ENCODE measurements around the gene PRR15L.
"Not testable (repeated sequence)": the region's sequence is repeated elsewhere in the genome, so short reads cannot be mapped to it uniquely, and the experiment has no call there.

Gene PRR15L

GRCh38 chr17:47993964-47994363 lies 36.3 kb upstream of the PRR15L start:
- DNase-seq (ENCODE audit: low read depth), result no peak
- TF ChIP-seq, protein P1, sequence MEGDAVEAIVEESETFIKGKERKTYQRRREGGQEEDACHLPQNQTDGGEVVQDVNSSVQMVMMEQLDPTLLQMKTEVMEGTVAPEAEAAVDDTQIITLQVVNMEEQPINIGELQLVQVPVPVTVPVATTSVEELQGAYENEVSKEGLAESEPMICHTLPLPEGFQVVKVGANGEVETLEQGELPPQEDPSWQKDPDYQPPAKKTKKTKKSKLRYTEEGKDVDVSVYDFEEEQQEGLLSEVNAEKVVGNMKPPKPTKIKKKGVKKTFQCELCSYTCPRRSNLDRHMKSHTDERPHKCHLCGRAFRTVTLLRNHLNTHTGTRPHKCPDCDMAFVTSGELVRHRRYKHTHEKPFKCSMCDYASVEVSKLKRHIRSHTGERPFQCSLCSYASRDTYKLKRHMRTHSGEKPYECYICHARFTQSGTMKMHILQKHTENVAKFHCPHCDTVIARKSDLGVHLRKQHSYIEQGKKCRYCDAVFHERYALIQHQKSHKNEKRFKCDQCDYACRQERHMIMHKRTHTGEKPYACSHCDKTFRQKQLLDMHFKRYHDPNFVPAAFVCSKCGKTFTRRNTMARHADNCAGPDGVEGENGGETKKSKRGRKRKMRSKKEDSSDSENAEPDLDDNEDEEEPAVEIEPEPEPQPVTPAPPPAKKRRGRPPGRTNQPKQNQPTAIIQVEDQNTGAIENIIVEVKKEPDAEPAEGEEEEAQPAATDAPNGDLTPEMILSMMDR (conservative IDR thresholded peaks at IDR 0.05; ENCODE audit: low read depth, low read length), result no peak
- no peak overlapping the region for H3K4me3 ChIP-seq (ENCODE audit: low read length)

DNA sequence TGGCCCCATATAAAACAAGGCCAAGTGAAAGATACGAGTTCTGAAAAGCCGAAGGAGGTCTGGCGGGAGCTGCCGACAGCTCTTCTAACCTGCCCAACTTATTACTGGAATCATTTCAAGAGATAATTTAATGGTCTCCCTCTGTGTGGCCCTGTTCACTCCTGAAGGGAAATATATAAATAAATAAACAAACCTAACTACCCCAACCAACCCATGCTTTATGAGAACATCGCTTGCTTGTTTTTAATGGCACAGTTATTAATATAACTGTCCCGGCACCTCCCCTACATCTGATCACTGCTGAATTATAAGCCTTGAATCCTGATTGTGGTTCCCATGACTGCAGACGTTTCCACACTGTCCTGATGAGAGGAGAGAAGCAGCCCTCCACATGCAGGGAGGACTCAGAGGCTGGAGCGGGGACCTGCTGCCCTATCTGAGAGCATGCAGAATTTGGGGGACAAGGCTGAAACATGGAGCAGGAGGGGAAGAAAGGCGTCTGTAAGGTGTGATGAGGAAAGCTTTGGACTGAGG lies 35.4 kb upstream of the PRR15L start:
- DNase-seq (ENCODE audit: low read depth), result no peak
- TF ChIP-seq, protein P1 (conservative IDR thresholded peaks at IDR 0.05; ENCODE audit: low read depth, low read length), result no peak
- H3K4me3 ChIP-seq (ENCODE audit: low read length), result no peak overlapping the region

DNA sequence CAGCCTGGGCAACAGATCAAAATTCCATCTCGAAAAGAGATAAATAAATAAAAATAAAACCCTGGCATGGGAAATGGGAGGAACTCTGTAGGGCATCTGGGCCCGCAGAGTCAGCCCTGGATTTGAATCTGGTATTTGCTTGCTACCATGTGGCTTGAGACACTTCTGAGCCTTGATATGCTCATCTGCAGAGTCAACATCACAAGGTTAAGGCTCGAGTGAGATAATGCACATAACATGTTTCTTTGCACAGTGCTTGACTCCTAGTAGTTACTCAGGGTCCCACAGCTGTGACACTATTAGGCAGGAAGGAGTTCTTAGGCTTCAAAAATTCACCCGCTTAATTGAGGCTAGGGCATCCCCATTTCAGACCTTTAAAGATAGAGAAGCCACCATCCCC lies 34.5 kb upstream of the PRR15L start:
- H3K4me3 ChIP-seq (ENCODE audit: low read length), result no peak overlapping the region
- TF ChIP-seq, protein P1 (conservative IDR thresholded peaks at IDR 0.05; ENCODE audit: low read depth, low read length), result no peak
- DNase-seq (ENCODE audit: low read depth), result no peak

DNA sequence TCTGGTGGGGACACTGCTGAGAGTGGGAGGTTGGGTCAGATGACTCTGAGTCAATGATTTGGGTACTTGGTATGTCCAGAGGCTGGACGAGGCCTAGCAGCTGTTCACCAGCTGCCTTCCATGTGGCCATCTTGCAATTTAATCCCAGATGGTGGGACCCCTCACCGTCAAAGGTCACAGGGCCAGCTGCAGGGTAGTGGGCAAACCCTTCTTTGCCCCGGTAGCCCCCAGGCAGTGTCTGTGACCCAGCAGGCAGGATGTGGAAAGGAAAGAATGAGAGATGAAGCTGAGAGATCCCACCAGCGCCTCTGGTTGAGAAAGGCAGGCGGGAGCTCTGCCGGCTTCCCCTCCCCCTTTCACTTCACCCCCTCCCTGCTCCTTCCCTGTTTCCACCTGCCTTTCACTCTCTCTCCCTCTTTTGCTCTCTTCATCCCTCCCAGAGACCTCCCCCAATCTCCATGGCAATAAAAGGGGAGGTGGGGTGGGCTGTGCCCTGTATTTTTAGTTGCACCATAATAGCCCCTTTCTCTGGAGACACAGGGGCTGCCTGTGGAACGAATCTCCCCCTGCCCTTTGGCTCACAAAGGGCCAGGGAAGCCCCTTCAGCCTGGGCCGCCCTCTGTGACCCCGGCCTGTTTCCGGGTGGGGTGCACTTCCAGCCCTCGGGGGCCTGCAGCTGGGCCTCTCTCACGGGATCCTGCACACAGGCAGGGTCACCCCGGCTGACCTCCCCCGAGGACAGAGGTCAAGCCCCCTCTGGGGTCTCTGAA lies 33.5 kb upstream of the PRR15L start:
- DNase-seq (ENCODE audit: low read depth), result no peak
- TF ChIP-seq, protein P1 (conservative IDR thresholded peaks at IDR 0.05; ENCODE audit: low read depth, low read length), result no peak
- no peak overlapping the region for H3K4me3 ChIP-seq (ENCODE audit: low read length)

- no peak for DNase-seq (ENCODE audit: low read depth)
- H3K4me3 ChIP-seq (ENCODE audit: low read length), result no peak overlapping the region
- TF ChIP-seq, protein P1 (conservative IDR thresholded peaks at IDR 0.05; ENCODE audit: low read depth, low read length), result no peak
Measured at GRCh38 chr17:47989700-47990099, 32.0 kb upstream of the PRR15L start.

GRCh38 chr17:47989159-47989558 lies 31.5 kb upstream of the PRR15L start:
- DNase-seq (ENCODE audit: low read depth), result no peak
- H3K4me3 ChIP-seq (ENCODE audit: low read length), result no peak overlapping the region
- TF ChIP-seq, protein P1 (conservative IDR thresholded peaks at IDR 0.05; ENCODE audit: low read depth, low read length), result no peak

DNA sequence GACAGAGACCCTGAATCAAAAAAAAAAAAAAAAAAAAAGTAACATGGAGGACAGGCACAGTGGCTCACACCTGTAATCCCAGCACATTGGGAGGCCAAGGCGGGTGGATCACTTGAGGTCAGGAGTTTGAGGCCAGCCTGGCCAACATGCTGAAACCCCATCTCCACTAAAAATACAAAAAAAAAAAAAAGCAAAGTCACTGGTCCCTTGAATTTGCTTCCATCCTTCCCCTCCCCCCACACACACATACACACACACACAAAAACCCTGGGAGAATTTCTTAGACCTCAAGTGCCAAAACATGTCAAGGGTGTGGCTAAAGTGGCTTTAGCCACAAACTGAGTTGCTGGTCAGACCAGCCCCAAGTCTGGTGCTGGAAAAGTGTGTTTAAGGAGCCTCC lies 30.8 kb upstream of the PRR15L start:
- not testable (repeated sequence) for DNase-seq (ENCODE audit: low read depth); H3K4me3 ChIP-seq (ENCODE audit: low read length)

Data from retinal pigment epithelial cell (primary cell).